WERI-Rb-1 (cell line): ENCODE data around the gene FNDC4.
A peak's percentile ranks its signal among the peaks of the same experiment; 100 is the strongest.

ENCODE experiments used
- DNase-seq: peaks from one replicate; pipeline ENCODE4 v3.0.0-alpha.2; 2020
- H3K27ac ChIP-seq: fragments of 250-450 bp; sonication (Bioruptor Pico); 2 replicates; pipeline ENCODE4 v1.5.1; 2020; ENCODE audit warnings: mild to moderate bottlenecking, moderate library complexity
- H3K27me3 ChIP-seq: fragments of 250-450 bp; sonication (Bioruptor Pico); 2 replicates; pipeline ENCODE4 v1.5.1; 2021; ENCODE audit warnings: mild to moderate bottlenecking, low read depth, moderate library complexity; ENCODE audit not compliant: insufficient read depth, severe bottlenecking
- H3K36me3 ChIP-seq: fragments of 250-450 bp; sonication (Bioruptor Pico); 2 replicates; pipeline ENCODE4 v1.5.1; 2020; ENCODE audit warnings: mild to moderate bottlenecking, moderate library complexity
- H3K4me3 ChIP-seq: 2 replicates; pipeline ENCODE4 v1.5.1; 2011; ENCODE audit warnings: low read depth, mild to moderate bottlenecking, control low read depth, low read length
- H3K9me3 ChIP-seq: fragments of 250-450 bp; sonication (Bioruptor Pico); 2 replicates; pipeline ENCODE4 v1.5.1; 2021; ENCODE audit warnings: mild to moderate bottlenecking, moderate library complexity; ENCODE audit not compliant: severe bottlenecking
- TF ChIP-seq, protein P1 (sequence below): IDR thresholded peaks from 2 replicates; pipeline ENCODE4 v1.5.1; 2011; ENCODE audit warnings: low read depth, mild to moderate bottlenecking, control low read depth, inconsistent platforms, low read length

Gene FNDC4

DNA sequence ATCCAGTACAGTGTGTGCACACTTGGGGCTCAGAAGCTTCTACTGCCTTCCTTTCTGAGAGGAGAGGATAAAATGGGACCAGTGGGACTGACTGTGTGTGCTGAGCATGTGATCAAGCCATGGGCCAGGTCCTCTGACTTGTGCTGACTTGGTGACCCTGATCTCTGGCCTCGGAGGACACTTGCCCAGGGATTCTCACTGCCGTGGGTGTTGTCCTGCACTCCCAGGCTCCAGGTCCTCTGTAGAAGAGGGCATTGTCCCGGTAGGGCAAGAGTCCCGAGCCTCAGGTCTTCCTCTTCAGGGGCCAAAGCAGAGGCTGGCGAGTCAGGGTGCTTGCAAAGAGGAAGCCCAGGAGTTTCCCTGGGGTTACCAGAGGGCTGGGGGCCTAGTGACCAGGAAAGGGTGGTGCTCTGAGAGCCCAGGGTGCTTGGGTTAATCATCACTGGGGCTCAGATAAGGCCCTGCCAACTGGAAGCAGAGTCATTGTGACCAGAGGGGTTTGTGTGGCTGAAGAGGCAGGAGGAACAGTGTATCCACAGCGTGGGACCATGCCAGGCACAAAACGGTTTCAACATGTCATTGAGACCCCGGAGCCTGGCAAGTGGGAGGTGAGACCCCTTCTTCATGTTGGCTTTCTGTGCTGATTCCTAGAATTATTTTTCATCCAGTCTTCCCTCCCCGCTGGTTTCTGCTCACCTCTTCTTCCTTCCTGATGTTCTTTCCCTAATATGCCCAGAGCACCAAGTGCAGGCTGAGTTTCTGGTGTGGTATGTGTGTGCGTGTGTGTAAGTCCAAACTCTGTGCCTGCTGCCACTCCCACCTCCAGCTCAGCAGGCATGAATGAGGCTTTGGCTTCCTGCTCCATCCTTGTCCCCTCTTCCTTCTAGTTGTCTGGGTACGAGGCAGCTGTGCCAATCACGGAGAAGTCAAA is 1.6 kb upstream of the FNDC4 start, which contains the start of gene GCKR:
Gene GCKR (plus strand): TSS at position 483 of the 931 bp plus-strand sequence. CDS start 66 bp downstream, at position 549.
- Histone ChIP-seq H3K27ac (no peak within 1 kb of the TSS), H3K36me3 (no peaks in the 10 kb centered on the region), H3K27me3 (peaks cover 3% of the 10 kb centered on the region), H3K4me3 (peak within 1 kb of the TSS; percentile 76; the same call in 1 of the 2 replicates), H3K9me3 (no peaks in the 10 kb centered on the region)
- DNase-seq = no peak
- TF ChIP-seq, protein P1, sequence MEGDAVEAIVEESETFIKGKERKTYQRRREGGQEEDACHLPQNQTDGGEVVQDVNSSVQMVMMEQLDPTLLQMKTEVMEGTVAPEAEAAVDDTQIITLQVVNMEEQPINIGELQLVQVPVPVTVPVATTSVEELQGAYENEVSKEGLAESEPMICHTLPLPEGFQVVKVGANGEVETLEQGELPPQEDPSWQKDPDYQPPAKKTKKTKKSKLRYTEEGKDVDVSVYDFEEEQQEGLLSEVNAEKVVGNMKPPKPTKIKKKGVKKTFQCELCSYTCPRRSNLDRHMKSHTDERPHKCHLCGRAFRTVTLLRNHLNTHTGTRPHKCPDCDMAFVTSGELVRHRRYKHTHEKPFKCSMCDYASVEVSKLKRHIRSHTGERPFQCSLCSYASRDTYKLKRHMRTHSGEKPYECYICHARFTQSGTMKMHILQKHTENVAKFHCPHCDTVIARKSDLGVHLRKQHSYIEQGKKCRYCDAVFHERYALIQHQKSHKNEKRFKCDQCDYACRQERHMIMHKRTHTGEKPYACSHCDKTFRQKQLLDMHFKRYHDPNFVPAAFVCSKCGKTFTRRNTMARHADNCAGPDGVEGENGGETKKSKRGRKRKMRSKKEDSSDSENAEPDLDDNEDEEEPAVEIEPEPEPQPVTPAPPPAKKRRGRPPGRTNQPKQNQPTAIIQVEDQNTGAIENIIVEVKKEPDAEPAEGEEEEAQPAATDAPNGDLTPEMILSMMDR = no peak

GRCh38 chr2:27495840-27496356 is 898 bp upstream of the FNDC4 start:
- Histone ChIP-seq H3K36me3 (no peaks in the 10 kb centered on the region), H3K27me3 (peaks cover 3% of the 10 kb centered on the region), H3K9me3 (no peaks in the 10 kb centered on the region), H3K27ac (no peak overlapping the region), H3K4me3 (peak overlapping the region; percentile 76; the same call in 1 of the 2 replicates)
- TF ChIP-seq, protein P1 = no peak
- DNase-seq = no peak

DNA sequence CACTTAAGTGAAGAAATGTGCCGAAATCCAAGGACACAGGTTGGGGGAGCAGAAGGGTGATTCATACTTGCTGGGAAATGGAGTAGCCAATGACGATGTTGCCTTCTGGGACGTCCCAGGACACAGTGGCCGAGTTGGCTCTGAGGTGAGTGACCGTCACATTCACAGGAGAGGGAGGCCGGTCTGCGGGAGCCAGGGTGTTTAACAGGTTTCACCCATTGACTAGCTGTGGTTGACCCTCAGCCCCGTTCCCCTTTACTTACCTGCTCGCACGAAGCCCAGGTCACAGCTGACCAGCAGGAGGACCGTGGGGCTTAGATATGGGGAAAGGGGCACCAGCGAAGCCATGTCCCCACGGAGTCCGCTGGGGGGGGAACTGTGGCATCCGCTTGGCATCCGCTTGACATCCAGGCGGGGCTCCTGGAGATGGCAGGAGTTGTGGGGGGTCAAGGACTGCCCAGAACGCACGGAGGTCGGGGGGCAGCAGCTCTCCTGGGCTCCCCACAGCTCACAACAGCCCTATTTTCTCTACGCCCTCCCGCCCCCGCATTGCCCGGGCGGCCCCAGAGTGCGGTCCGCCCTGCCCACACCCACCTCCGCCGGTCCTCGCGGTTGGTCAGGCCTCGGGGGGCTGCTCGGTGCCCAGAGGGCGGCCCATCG is 586 bp downstream of the FNDC4 start:
- Histone ChIP-seq H3K27ac (no peak overlapping the region), H3K9me3 (no peaks in the 10 kb centered on the region), H3K27me3 (peaks cover 3% of the 10 kb centered on the region), H3K4me3 (peak overlapping the region; percentile 76), H3K36me3 (no peaks in the 10 kb centered on the region)
- TF ChIP-seq, protein P1 = peak; percentile 27; the same call in 1 of the 2 replicates
- peak; percentile 33 for DNase-seq

- H3K27me3 ChIP-seq = peaks cover 3% of the 10 kb centered on the region
- H3K4me3 ChIP-seq = no peak overlapping the region
- no peaks in the 10 kb centered on the region for H3K9me3 ChIP-seq
- TF ChIP-seq, protein P1 = no peak
- H3K36me3 ChIP-seq = no peaks in the 10 kb centered on the region
- no peak for DNase-seq
- H3K27ac ChIP-seq = no peak overlapping the region
These were observed 1.1 kb downstream of the FNDC4 start for GRCh38 chr2:27493948-27494283.

- H3K27me3 ChIP-seq = peaks cover 3% of the 10 kb centered on the region
- H3K4me3 ChIP-seq = no peak overlapping the region
- TF ChIP-seq, protein P1 = no peak
- no peak overlapping the region for H3K27ac ChIP-seq
- no peak for DNase-seq
- no peaks in the 10 kb centered on the region for H3K9me3 ChIP-seq
- H3K36me3 ChIP-seq = no peaks in the 10 kb centered on the region
These were observed 2.4 kb downstream of the FNDC4 start for GRCh38 chr2:27492557-27492956.
